ENCODE data around the gene KIAA1958.

Gene KIAA1958

DNA sequence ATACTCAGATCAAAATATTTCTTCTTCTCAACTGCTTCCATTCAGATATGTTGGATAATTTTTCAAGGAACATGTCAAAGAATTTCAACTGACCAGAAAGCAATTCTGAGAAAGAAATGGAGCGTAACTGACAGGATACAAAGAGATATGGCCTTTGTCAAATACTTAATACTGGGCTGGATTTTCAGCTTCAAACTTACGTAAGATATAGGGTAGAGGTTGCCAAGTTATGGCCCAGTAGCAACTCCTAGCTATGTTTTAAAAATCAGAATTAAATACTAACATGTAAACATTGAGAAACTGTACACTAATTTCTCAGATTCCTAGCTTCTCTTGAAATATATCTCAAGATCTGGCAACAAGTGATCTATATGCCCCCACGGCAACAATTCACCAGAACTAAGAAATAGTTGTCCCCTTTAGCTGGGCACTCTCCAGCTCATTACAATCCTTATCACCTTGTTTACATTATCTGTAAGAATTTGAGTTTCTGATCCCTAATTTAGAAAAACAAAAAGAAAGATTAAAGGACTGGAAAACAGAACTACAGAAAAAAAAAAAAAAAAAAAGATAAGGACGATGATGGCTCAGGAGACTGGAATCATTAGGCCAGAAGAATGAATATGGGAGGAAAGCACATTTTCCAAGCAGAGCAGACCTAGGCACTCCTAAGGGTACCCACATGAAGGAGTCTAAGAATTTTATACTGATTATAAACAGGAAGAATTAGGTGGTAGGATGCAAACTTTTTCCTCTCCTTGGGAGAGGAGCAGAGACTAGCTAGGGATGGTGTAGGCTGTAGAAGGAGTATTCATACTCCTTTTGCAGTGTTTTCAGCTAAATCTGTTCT, 208.3 kb downstream of the KIAA1958 start:
- TF ChIP-seq NFRKB (IDR thresholded peaks at IDR 0.05) (no peak), CTBP1 (IDR thresholded peaks at IDR 0.05; ENCODE audit: borderline replicate concordance) (no peak), ARNT (IDR thresholded peaks at IDR 0.05) (no peak), L3MBTL2 (conservative IDR thresholded peaks at IDR 0.05) (no peak), FOXK2 (IDR thresholded peaks at IDR 0.05) (no peak), FOXA1 (IDR thresholded peaks at IDR 0.05) (no peak), BHLHE40 (IDR thresholded peaks at IDR 0.05; ENCODE audit: borderline replicate concordance) (no peak), SP1 (IDR thresholded peaks at IDR 0.05) (no peak), ZNF384 (IDR thresholded peaks at IDR 0.05) (no peak), SUZ12 (IDR thresholded peaks at IDR 0.05) (no peak), TARDBP (IDR thresholded peaks at IDR 0.05) (no peak), FOXM1 (IDR thresholded peaks at IDR 0.05; ENCODE audit: borderline replicate concordance) (no peak), HDGF (IDR thresholded peaks at IDR 0.05; ENCODE audit: borderline replicate concordance) (no peak), ELF4 (IDR thresholded peaks at IDR 0.05) (no peak), LEF1 (IDR thresholded peaks at IDR 0.05; ENCODE audit: borderline replicate concordance) (no peak), PKNOX1 (IDR thresholded peaks at IDR 0.05) (no peak)
- DNase-seq (ENCODE audit: extremely low spot score), result no peak
- ChIA-PET CTCF (interaction anchor here (0.5 kb wide), 1 partner anchor 325 kb away, joined by 3 read pairs; no protein-coding TSS in a partner anchor), POLR2A (no interaction called here)

GRCh38 chr9:112696461-112696860, 209.8 kb downstream of the KIAA1958 start:
- TF ChIP-seq FOXA1 (IDR thresholded peaks at IDR 0.05), result no peak
- no peak for TF ChIP-seq LEF1 (IDR thresholded peaks at IDR 0.05; ENCODE audit: borderline replicate concordance)
- TF ChIP-seq NFRKB (IDR thresholded peaks at IDR 0.05), result no peak
- no peak for TF ChIP-seq ARNT (IDR thresholded peaks at IDR 0.05)
- CTCF ChIA-PET, result no interaction called here

GRCh38 chr9:112699230-112699629, 212.6 kb downstream of the KIAA1958 start:
- POLR2A ChIA-PET, result no interaction called here
- TF ChIP-seq ZNF384 (IDR thresholded peaks at IDR 0.05) (no peak), NFRKB (IDR thresholded peaks at IDR 0.05) (no peak), BHLHE40 (IDR thresholded peaks at IDR 0.05; ENCODE audit: borderline replicate concordance) (no peak), ELF4 (IDR thresholded peaks at IDR 0.05) (no peak), ARNT (IDR thresholded peaks at IDR 0.05) (no peak)
- CTCF ChIA-PET, result no interaction called here
- no peak for DNase-seq (ENCODE audit: extremely low spot score)

More at GRCh38 chr9:112696461-112696860, 209.8 kb downstream of the KIAA1958 start:
- no peak for DNase-seq (ENCODE audit: extremely low spot score)
- POLR2A ChIA-PET, result no interaction called here

DNA sequence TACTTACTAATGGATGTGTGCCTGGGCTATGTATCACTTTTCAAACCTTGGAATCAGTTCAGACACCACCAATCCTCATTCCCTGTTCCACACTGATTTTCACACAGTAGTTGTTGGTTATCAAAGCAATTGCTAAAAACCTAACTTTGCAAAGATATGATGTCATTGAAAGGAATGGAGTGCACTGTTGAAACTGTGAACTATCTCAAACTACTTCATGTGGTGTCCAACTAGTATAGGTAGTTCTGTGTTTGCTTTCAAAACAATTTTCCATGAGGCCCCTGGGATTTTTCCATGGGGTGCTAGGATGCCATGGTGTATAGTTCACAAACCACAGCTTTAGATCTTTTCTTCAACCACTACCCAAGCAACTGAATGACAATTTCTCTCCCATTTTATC, 213.5 kb downstream of the KIAA1958 start:
- TF ChIP-seq NFRKB (IDR thresholded peaks at IDR 0.05), result no peak
- no peak for TF ChIP-seq BHLHE40 (IDR thresholded peaks at IDR 0.05; ENCODE audit: borderline replicate concordance)
- ChIA-PET CTCF (interaction anchor here (0.9 kb wide), 1 partner anchor 316 kb away, joined by 3 read pairs; no protein-coding TSS in a partner anchor), POLR2A (no interaction called here)

DNA sequence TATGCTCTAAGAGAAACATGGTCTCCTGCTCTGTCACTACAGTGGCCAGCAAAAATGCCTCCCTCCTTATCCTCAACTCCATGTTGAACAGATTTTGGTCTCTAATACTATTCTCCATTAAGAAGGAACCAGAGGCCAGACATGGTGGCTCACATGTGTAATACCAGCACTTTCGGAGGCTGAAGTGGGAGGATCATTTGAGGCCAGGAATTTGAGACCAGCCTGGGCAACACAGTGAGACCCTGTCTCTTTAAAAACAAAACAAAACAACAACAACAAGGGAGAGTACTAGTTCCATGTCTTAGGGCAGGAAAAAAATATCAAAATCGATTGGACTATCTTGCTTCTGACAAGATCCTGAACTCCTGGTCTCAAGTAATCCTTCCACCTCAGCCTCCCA, 216.7 kb downstream of the KIAA1958 start:
- CTCF ChIA-PET, result no interaction called here
- no peak for DNase-seq (ENCODE audit: extremely low spot score)
- POLR2A ChIA-PET, result no interaction called here

More for the DNA sequence above, 213.5 kb downstream of the KIAA1958 start:
- no peak for DNase-seq (ENCODE audit: extremely low spot score)

DNA sequence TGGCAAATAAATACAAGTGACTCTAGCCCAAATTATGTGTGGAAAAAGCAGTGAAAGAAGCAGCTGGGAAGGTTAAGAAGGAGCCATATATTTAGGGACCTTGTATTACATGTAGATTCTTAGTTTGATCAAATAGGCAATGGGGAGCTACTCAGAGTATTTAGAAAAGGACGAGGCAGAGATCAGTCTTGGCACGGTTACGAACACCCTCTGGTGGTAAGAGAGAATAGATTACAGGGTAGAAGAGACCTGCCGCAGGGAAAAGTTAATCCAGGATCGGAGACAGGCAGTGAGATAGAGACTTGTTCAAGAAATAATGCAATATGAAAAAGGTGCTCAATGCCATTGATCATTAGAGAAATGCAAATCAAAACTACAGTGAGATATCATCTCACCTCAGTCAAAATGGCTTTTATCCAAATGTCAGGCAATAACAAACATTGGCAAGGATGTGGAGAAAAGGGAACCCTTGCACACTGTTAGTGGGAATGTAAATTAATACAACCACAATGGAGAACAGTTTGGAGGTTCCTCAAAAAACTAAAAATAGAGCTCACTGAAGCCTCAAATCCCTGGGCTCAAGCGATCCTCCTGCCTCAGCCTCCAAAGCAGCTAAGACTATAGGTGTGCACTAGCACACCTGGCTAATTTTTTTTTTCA, 219.3 kb downstream of the KIAA1958 start:
- peak; percentile 44 for DNase-seq (ENCODE audit: extremely low spot score)
- POLR2A ChIA-PET, result interaction anchor here (1.0 kb wide), 1 partner anchor 326 kb away, joined by 3 read pairs; the partner anchor contains the start of gene HSDL2
- no peak for TF ChIP-seq ZNF384 (IDR thresholded peaks at IDR 0.05)
- TF ChIP-seq HDGF (IDR thresholded peaks at IDR 0.05; ENCODE audit: borderline replicate concordance), result no peak
- no peak for TF ChIP-seq SP1 (IDR thresholded peaks at IDR 0.05)
- TF ChIP-seq FOXM1 (IDR thresholded peaks at IDR 0.05; ENCODE audit: borderline replicate concordance), result no peak
- no peak for TF ChIP-seq PKNOX1 (IDR thresholded peaks at IDR 0.05)
- no peak for TF ChIP-seq FOXA1 (IDR thresholded peaks at IDR 0.05)
- CTCF ChIA-PET, result interaction anchor here (0.6 to 1.1 kb wide), 3 partner anchors 9 to 123 kb away, joined by 3 to 4 read pairs (median 3); no protein-coding TSS in a partner anchor

More for the DNA sequence above, 216.7 kb downstream of the KIAA1958 start:
- TF ChIP-seq PKNOX1 (IDR thresholded peaks at IDR 0.05) (no peak), ELF4 (IDR thresholded peaks at IDR 0.05) (no peak), SP1 (IDR thresholded peaks at IDR 0.05) (no peak), CTBP1 (IDR thresholded peaks at IDR 0.05; ENCODE audit: borderline replicate concordance) (no peak), ZNF384 (IDR thresholded peaks at IDR 0.05) (no peak), TARDBP (IDR thresholded peaks at IDR 0.05) (no peak), FOXM1 (IDR thresholded peaks at IDR 0.05; ENCODE audit: borderline replicate concordance) (no peak), NFRKB (IDR thresholded peaks at IDR 0.05) (no peak), SUZ12 (IDR thresholded peaks at IDR 0.05) (no peak), LEF1 (IDR thresholded peaks at IDR 0.05; ENCODE audit: borderline replicate concordance) (no peak), FOXA1 (IDR thresholded peaks at IDR 0.05) (no peak), BHLHE40 (IDR thresholded peaks at IDR 0.05; ENCODE audit: borderline replicate concordance) (no peak), ARNT (IDR thresholded peaks at IDR 0.05) (no peak), HDGF (IDR thresholded peaks at IDR 0.05; ENCODE audit: borderline replicate concordance) (no peak)
